NCI-H345 treated with DMSO at 0.1 percent for 48 hours (cell line): ENCODE measurements around the gene SULT2A1.
"Not testable (repeated sequence)": the region's sequence is repeated elsewhere in the genome, so short reads cannot be mapped to it uniquely, and the experiment has no call there.

Source experiments
- DNase-seq: peaks from one replicate; lab custom pipeline; 2025; ENCODE audit not compliant: unreplicated experiment; lab: John Stamatoyannopoulos, UW

SULT2A1 gene

DNA sequence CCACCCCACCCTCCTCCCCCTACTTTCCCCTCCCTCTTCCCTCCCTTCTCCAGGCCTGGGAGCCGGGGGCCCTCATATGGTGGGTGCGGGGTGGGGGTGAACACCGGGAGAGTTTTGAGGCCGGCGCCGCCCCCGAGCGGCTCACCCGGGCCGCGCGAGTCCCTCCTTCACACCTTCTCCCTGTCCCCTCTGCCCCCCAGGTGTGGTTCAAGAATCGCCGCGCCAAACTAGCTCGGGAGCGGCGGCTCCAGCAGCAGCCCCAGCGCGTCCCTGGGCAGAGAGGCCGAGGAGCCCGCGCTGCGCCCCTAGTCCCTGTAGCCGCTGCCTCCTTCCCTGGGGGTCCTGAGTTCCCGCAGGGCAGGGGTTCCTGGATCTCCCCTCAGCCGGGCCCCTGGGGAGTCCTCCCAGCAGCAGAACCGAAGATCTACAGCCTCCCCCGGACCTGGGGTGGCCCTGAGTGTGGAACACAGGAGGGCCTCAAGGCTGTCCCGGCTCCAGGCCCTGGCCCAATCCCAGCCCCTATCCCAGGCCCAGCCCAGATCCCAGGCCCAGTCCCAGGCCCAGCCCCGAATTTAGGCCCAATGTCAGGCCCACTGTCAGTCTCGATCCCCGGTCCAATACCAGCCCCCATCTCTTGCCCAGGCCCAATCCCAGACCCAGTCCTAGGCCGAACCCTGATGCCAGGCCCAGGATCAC, 25.4 kb downstream of the SULT2A1 start:
- no peak for DNase-seq

DNA sequence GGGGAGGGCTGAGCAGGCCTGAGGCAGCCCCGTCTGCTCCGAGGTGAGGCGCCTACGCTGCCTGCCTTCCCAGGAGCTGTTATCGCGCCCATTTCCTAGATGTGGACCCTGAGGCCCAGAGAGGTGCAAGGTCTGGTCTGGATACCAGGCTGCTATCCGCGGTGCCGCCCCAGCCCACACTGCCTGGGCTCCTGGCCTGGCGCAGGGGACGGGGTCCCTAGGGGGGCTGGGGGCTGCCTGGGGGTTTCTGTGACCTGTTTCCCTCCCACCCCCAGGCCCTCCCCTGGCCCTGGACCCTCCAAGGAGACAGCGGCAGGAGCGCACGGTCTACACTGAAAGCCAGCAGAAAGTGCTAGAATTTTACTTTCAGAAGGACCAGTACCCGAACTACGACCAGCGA, 26.3 kb downstream of the SULT2A1 start:
- not testable (repeated sequence) for DNase-seq

DNA sequence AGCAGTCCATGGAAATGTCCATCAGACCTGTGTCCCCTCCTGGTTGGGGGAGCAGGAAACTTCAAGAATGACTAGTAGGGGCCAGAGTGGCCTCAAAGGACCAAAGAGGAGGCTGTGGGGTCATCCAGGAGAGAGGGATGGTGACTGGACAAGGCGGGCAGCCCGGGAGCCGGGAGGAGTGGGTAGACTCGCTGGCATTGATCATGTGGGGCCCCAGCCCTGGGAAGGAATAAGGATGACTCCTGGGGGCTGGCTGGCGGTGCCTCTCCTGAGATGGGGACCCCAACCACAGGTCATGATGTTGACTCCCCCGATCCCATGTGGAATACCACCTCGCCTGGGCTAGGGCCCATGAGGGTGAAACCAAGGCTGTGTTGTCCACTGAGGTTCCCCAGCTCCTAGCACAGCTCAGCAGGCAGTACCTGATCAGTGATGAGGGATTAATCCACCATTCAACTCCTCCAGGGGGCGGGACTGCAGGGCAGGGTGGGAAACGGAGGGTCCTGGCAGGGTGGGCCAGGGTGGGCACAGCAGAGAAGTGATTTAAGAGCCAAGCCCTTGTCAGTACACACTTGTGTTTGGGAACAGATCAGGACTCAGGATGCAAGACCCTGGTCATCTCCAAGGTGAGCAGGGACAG, 27.3 kb downstream of the SULT2A1 start, which contains the start of gene TPRX2:
Gene TPRX2, plus strand, starts transcription at position 590 of the 640 bp plus-strand sequence. Its CDS starts 12 bp downstream, at position 602.
- not testable (repeated sequence) for DNase-seq

DNA sequence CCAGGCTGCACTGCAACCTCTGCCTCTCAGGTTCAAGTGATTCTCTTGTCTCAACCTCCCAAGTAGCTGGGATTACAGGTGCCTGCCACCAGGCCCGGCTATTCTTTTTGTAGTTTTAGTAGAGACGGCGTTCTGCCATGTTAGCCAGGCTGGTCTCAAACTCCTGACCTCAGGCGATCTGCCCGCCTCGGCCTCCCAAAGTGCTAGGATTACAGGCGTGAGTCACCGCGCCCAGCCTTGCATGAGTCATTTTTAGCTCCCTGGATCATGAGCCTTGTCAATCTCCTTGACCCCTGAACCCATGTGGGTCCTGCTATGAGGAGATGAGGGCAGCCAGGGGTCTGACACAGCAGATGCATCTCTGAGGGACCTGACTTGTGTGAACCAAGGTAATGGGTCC, 27.9 kb downstream of the SULT2A1 start:
- not testable (repeated sequence) for DNase-seq

DNA sequence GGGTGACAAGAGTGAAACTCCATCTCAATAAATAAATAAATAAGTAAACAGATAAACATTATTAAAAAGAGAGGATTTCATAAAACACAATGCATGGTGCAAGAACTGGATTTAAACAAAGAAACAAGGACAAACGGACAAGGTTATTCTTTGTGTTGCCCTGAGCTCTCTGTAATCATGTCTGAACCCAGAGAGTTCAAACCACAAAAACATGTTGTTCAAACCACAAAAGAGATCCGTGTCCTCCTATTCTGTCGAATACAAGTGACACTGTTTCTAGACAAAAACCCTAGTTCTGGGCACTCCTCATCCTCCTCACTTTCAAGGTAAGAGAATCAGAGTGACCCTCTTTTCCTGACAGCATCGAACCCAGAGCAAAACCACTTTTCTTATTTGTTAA, 31.7 kb downstream of the SULT2A1 start:
- DNase-seq: no peak

DNA sequence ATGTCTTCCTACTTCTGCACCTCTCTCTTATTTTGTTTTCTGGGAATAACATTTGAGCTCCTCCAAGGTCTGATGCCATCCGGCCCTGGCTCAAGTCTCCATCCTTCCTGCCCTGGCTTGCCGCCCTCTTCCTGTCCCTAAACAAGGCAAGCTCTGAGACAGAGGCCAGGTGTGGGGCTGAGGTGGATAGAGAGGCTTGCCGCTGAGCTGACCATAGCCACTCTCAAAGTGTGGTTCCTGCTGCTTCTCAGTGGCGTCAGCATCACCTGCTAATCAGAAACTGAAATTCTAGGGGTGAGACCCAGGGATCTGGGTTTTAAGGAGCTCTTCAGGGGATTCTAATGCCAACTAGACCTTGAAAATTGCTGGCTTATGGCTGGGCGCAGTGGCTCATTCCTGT, 33.1 kb downstream of the SULT2A1 start:
- DNase-seq: no peak

DNA sequence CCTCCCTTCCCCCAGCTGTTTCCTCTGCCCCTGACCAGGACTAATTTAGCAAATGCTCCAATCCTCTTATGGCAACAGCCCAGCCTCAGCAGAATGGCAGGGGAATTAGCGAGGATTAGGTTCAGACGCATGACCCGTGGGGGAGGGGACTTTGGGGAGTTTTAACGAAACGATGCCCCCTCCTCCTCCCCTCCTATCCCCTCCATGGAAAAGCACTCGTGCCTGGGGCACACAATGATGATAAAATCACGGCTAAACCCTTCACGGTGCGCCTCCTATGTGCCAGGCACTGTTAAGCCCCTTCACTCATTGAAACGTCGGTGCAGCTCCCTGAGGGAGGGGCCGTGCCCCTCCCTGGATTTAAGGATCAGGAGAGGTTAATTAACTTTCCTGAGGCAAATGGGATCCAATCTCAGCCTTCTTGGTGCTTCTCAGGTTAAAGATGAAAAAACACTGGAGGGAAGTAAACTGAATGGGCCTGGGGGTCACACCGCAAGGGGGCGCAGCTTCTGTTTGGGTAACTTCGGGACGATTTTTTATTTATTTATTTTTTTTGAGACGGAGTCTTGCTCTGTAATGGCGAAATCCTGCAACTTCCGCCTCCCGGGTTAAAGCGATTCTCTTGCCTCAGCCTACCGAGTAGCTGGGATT, 37.2 kb downstream of the SULT2A1 start:
- no peak for DNase-seq

DNA sequence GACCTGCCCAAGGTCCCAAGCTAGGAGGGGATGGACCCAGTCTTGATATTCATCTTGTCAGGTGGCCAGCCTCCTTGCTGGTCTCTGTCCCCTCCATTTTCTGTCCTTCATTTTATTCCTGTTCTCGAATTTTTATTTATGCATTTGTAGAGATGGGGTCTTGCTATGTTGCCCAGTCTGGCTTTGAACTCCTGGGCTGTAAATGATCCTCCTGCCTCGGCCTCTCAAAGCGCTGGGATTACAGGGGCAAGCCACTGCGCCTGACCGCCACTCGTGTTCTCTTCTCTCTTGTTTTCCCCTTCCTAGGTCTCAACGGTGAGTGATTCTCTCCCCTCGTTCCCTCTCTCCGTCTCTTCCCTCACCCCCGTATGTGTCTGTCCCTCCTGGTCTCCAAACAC, 37.7 kb downstream of the SULT2A1 start:
- DNase-seq: no peak

DNA sequence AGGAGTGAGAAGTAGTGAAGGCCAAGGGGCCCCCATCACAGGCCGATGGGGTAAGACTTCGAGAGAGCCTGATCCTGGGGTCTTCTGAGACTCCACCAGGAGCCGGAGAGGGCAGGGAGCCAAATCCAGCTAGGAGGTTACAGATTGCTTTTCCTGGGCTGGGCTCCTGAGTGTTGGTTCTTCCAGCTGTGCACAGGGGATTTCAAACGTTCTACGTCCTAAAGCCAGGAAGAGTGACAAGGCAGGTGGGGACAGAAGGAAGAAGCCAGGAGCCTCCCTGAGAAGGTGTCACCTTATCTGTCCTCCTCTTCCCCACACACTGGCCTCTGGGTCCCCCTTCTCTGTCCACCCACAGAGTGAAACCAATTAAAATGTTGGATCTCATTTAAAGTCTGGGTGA, 43.2 kb downstream of the SULT2A1 start:
- DNase-seq: no peak

DNA sequence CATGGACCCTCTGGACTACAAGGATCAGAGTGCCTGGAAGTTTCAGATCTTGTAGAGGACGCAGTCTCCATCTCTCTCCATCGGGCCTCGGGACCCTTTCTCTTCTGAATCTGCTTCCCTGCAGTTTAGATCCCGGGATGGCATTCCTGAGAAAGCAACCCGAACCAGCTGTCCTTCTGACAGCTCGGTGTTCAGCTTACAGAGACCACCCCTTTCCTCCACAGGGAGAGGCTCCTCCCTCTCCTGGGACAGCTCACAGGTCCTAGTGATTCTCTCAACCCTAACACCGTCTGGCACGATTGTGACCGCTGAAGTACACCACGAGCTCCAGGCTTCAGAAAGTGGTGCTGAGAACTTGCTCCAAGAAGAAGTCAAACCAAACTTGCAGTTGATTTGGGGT, 46.2 kb downstream of the SULT2A1 start:
- no peak for DNase-seq

DNA sequence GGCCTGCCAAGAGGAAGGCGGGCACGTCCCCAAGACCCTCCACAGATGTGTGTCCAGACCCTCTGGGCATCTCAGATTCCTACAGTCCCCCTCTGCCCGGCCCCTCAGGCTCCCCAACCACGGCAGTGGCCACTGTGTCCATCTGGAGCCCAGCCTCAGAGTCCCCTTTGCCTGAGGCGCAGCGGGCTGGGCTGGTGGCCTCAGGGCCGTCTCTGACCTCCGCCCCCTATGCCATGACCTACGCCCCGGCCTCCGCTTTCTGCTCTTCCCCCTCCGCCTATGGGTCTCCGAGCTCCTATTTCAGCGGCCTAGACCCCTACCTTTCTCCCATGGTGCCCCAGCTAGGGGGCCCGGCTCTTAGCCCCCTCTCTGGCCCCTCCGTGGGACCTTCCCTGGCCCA, 46.7 kb downstream of the SULT2A1 start:
- no peak for DNase-seq

DNA sequence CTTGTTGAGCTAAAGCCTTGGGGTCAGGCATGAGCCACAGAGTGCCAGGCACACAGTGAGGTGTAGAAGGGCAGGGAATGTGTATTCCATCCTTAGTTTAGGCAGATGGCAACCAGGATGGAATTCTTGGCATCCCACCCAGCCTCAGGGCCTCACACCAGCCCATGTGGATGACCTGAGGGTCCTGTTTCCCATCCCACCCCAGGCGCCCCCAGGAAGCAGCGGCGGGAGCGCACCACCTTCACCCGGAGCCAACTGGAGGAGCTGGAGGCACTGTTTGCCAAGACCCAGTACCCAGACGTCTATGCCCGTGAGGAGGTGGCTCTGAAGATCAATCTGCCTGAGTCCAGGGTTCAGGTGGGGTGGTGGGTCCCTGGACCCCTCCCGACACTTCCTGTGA, 50.1 kb downstream of the SULT2A1 start:
- no peak for DNase-seq

DNA sequence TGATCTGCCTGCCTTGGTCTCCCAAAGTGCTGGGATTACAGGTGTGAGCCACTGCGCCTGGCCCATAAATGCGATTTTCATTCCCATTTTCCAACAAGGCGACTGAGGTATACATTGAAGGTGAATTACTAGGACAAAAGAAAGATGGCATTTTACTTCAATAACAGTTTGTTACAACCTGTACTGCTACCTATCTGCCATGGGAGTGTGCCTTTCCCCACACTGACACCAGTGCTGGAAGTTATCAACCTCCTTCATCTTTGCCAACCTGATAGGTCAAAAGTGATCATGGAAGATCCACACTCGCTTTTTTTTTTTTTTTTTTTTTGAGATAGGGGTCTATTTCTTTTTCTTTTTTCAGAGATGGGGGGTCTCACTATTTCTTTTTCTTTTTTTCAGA, 53.4 kb downstream of the SULT2A1 start:
- DNase-seq: no peak

DNA sequence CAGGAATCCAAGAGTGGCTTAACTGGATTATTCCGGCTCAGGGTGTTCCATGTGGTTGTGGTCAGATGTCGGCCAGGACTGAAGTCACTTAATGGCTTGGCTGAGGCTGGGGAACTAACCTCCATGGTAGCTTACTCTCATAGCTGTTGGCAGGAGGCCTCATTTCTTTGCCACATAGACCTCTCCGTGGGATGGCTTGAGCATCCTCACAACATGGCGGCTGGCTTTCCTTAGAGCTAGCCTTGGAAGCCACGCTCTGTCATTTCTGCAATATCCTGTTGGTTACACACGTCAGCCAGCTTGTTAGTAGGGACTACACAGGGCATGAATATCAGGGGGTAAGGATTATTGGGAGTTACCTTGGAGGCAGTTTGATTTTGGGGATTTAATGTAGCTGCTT, 59.3 kb downstream of the SULT2A1 start:
- no peak for DNase-seq

DNA sequence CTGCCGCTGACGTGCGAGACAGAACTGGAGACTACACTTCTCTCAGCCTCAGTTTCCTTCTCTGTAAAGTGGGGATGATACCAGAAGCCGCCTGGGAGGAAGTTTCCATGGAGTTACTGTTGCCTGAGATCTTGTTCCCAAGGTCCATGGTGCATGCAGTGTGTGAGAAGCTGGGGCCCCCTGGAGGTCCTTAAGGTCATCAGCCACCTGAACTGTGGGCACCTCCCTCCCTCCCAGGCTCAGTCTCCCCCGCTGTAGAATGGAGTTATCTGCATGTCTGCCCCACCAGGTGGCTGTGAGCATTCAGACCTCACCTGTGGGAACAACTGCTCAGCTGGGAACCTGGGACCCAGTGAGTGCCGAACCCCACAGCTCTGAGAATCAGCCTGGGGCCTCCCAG, 61.7 kb downstream of the SULT2A1 start:
- no peak for DNase-seq

DNA sequence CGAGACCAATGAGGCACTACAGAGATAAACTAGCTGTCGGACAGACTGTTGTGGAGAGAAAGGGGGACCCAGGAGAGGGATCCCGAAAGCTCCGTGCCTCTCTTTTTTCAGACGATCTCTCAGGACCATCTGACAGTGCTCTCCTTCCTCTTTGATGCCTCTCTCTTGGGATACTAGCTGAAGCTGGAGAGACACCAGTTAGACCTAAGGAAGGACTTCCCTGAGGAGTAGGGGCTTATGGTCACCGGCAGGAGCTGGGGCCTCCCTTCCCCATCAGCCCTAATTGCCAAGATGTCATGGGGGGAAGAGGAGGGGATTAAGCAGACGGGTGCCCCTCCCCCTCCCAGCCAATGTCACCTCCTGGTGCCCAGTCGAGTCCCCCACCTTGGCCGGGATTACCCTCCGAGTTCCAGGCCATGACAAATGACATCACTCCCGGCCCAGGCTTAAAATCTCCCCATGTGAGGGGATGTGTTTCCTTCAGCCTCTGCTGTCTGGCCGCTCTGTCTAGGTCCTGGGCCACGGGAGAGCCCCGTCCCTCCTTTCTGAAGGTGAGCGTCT, 64.6 kb downstream of the SULT2A1 start, which contains the start of gene CRX:
Gene CRX, plus strand, starts transcription at position 478 of the 561 bp plus-strand sequence. CDS start 12,507 bp downstream, outside the sequence.
- no peak for DNase-seq
